Measurements from ENCODE around the gene MYRIP. TPM values are rescaled to one million over a fixed set of nuclear protein-coding genes. Genes with fewer than 3 reads are reported as not detected.

MYRIP gene
- total RNA-seq, 1 experiment from 2014 or later: 0.44 TPM

GRCh38 chr3:39806820-39807219, 2.6 kb upstream of the MYRIP start:
- Histone ChIP-seq H3K27ac (ENCODE audit: low read depth, low read length) (no peak overlapping the region), H3K9me2 (ENCODE audit: insufficient read depth) (no peaks in the 10 kb centered on the region), H3K4me3 (replicated peaks in 1 of 2; ENCODE audit: low read depth in 1 of 2, low read length in 2 of 2) (no peak overlapping the region), H3K9ac (ENCODE audit: low read length) (no peak overlapping the region), H3K9me3 (ENCODE audit: control insufficient read depth in 1 of 2, insufficient read depth in 1 of 2, low read depth in 1 of 2, low read length in 2 of 2) (no peaks in the 10 kb centered on the region; a peak in 1 of 4 replicates), H3K79me2 (ENCODE audit: insufficient read depth, low read length) (no peaks in the 10 kb centered on the region), H3K4me1 (ENCODE audit: control insufficient read depth in 1 of 2, insufficient read depth in 2 of 2, low read length in 2 of 2) (peaks cover 7 to 8% of the 10 kb centered on the region in 2 experiments; a peak in 3 of 4 replicates), H2AFZ (ENCODE audit: low read depth, low read length, poor library complexity, severe bottlenecking) (no peak overlapping the region), H4K20me1 (ENCODE audit: insufficient read depth) (no peaks in the 10 kb centered on the region), H3K27me3 (ENCODE audit: insufficient read depth, low read length) (peaks cover 40% of the 10 kb centered on the region), H3K36me3 (ENCODE audit: control insufficient read depth in 1 of 2, insufficient read depth in 2 of 2, low read length in 2 of 2) (no peaks in the 10 kb centered on the region), H3K4me2 (ENCODE audit: low read length) (no peak overlapping the region)
- TF ChIP-seq EZH2 (IDR thresholded peaks at IDR 0.05) (no peak), RAD21 (IDR thresholded peaks at IDR 0.05; ENCODE audit: low read depth) (no peak), MAX (IDR thresholded peaks at IDR 0.05) (no peak), EGR1 (IDR thresholded peaks at IDR 0.05; ENCODE audit: low read depth) (no peak), CBX3 (IDR thresholded peaks at IDR 0.05; ENCODE audit: low read depth) (no peak), ATF3 (IDR thresholded peaks at IDR 0.05) (no peak), ZBTB33 (IDR thresholded peaks at IDR 0.05; ENCODE audit: extremely low read depth, insufficient replicate concordance, low read length) (no peak), SRF (IDR thresholded peaks at IDR 0.05; ENCODE audit: low read depth) (no peak), FOSL1 (IDR thresholded peaks at IDR 0.05; ENCODE audit: low read depth) (no peak), ELF1 (IDR thresholded peaks at IDR 0.05; ENCODE audit: borderline replicate concordance, low read depth) (no peak)
- no peak for ATAC-seq
- intact Hi-C loops (cut with micrococcal nuclease): no loop called here
- DNase-seq (ENCODE audit: low read depth, low spot score): no peak
- RAD21 ChIA-PET (ENCODE audit: low non-redundant PET in 1 of 2, low total read pairs in 2 of 2, uncharacterized antibody in 2 of 2, unreplicated experiment in 2 of 2): no interaction called here
- no TSS peak for BruUV-seq (replicated peaks)
- CTCF ChIA-PET: no interaction called here
- POLR2A ChIA-PET: no interaction called here

All from HCT116 (cell line).